GM23338 (cell line): ENCODE results near the gene GNLY.

ENCODE experiments used
- CREB1 ChIP-seq: fragments of 250-450 bp; sonication (Bioruptor Pico); IDR thresholded peaks from 2 replicates; pipeline ENCODE4 v1.5.0; 2020; ENCODE audit warnings: low read depth, mild to moderate bottlenecking, moderate library complexity
- CTCF ChIP-seq, 2 experiments: fragments of 200-600 bp in 1 of 2; sonication (generic) in 1 of 2; conservative IDR thresholded peaks; 2 replicates each; pipeline versions ENCODE4 v1.5.1 to v1.6.1; 2016 to 2017; ENCODE audit warnings: antibody characterized with exemption in 2 of 2, low read depth in 2 of 2, mild to moderate bottlenecking in 2 of 2, moderate library complexity in 1 of 2
- ETS1 ChIP-seq: IDR thresholded peaks from 2 replicates; pipeline ENCODE4 v1.6.1; 2016; ENCODE audit warnings: antibody characterized with exemption
- EZH2 ChIP-seq: fragments of 200-600 bp; sonication (generic); IDR thresholded peaks from one replicate; pipeline ENCODE4 v1.8.0; 2017; ENCODE audit warnings: antibody characterized with exemption, mild to moderate bottlenecking, low read depth; ENCODE audit not compliant: unreplicated experiment
- EZH2phosphoT487 ChIP-seq: fragments of 200-600 bp; sonication (generic); IDR thresholded peaks from one replicate; pipeline ENCODE4 v1.8.1; 2018; ENCODE audit warnings: antibody characterized with exemption; ENCODE audit not compliant: unreplicated experiment
- JUNB ChIP-seq: IDR thresholded peaks from one replicate; pipeline ENCODE4 v1.6.1; 2016; ENCODE audit warnings: antibody characterized with exemption; ENCODE audit not compliant: unreplicated experiment
- POLR2AphosphoS5 ChIP-seq: IDR thresholded peaks from 2 replicates; pipeline ENCODE4 v1.6.1; 2016; ENCODE audit warnings: antibody characterized with exemption, low read depth
- REST ChIP-seq: IDR thresholded peaks from one replicate; pipeline ENCODE4 v1.6.1; 2018; ENCODE audit warnings: antibody characterized with exemption; ENCODE audit not compliant: unreplicated experiment
- ZNF114 ChIP-seq: fragments of 250-450 bp; sonication (Bioruptor Pico); IDR thresholded peaks from 2 replicates; pipeline ENCODE4 v1.5.0; 2020; ENCODE audit warnings: mild to moderate bottlenecking, moderate library complexity

- no peak for TF ChIP-seq CTCF (conservative IDR thresholded peaks at IDR 0.05; ENCODE audit: low read depth in 2 of 2)
- no peak for TF ChIP-seq POLR2AphosphoS5
- TF ChIP-seq EZH2phosphoT487 = no peak
- TF ChIP-seq CREB1 = no peak
- no peak for TF ChIP-seq JUNB
- no peak for TF ChIP-seq REST
- no peak for TF ChIP-seq ETS1
- TF ChIP-seq EZH2 = no peak
- TF ChIP-seq ZNF114 = no peak
Observed at GRCh38 chr2:85737481-85737880, 43.3 kb downstream of the GNLY start.
